ENCODE measurements around the gene CNR1. TPM values are rescaled to one million over a fixed set of nuclear protein-coding genes. Genes with fewer than 3 reads are reported as not detected.

CNR1 gene
- total and polyA plus RNA-seq, 2 of the 4 experiments (the other 2 are of a cell fraction), result not detected

- no peak overlapping the region for H2BK20ac ChIP-seq (ENCODE audit: low read depth, low read length)
- no peak overlapping the region for H3K27ac ChIP-seq (ENCODE audit: insufficient read depth, low read length)
- H2AK9ac ChIP-seq (replicated peaks; ENCODE audit: low read depth, low read length, poor library complexity), result no peak overlapping the region
- H3K9me1 ChIP-seq (ENCODE audit: insufficient read depth, low read length), result no peaks in the 10 kb centered on the region
- TF ChIP-seq ELK1 (IDR thresholded peaks at IDR 0.05; ENCODE audit: borderline replicate concordance, low read depth, low read length), result no peak
- TF ChIP-seq CTCF (conservative IDR thresholded peaks at IDR 0.05; ENCODE audit: low read depth, low read length), result no peak
- TF ChIP-seq RCOR1 (IDR thresholded peaks at IDR 0.05; ENCODE audit: insufficient replicate concordance, low read length), result no peak
- TF ChIP-seq MAFK (IDR thresholded peaks at IDR 0.05; ENCODE audit: low read depth, low read length), result no peak
- no peak for TF ChIP-seq FOS (IDR thresholded peaks at IDR 0.05; ENCODE audit: low read depth, low read length)
- no peak for TF ChIP-seq RAD21 (IDR thresholded peaks at IDR 0.05; ENCODE audit: low read length)
- no peak for ATAC-seq (ENCODE audit: low read depth)
- no peak for DNase-seq
- dilution Hi-C loops (cut with HindIII; ENCODE audit: low sequenced_read_pairs, unreplicated experiment) (no loop called here), intact Hi-C loops (cut with micrococcal nuclease) (no loop called here), in situ Hi-C loops (cut with MboI; ENCODE audit: low sequenced_read_pairs) (no loop called here)
- no peak overlapping the region for H2AFZ ChIP-seq (replicated peaks; ENCODE audit: low read length, poor library complexity)
- no peak overlapping the region for H3K18ac ChIP-seq (ENCODE audit: low read depth, low read length)
- ChIA-PET POLR2A (ENCODE audit: unreplicated experiment) (no interaction called here), CTCF (no interaction called here)
- no peaks in the 10 kb centered on the region for H3K9me3 ChIP-seq (ENCODE audit: control insufficient read depth, insufficient read depth, low read length)
- no peak overlapping the region for H2BK5ac ChIP-seq (ENCODE audit: low read depth, low read length, poor library complexity, severe bottlenecking)
- no peaks in the 10 kb centered on the region for H3K27me3 ChIP-seq (ENCODE audit: control insufficient read depth, insufficient read depth, low read length)
- no peak overlapping the region; the same call in 1 of the 2 replicates for H3K56ac ChIP-seq (ENCODE audit: extremely low read depth, insufficient read depth, low read length)
- H2BK15ac ChIP-seq (ENCODE audit: low read depth, low read length), result no peak overlapping the region
- no peak overlapping the region for H3K4me3 ChIP-seq (ENCODE audit: insufficient read depth, low read depth, low read length)
- H4K8ac ChIP-seq (ENCODE audit: low read depth in 2 of 2, low read length in 2 of 2), result no peak overlapping the region
- H2AK5ac ChIP-seq (ENCODE audit: low read depth, low read length), result no peak overlapping the region
- H3K23ac ChIP-seq (ENCODE audit: low read depth, low read length), result no peak overlapping the region
- H3K79me1 ChIP-seq (ENCODE audit: low read depth in 1 of 2, low read length in 2 of 2), result no peaks in the 10 kb centered on the region
- H4K91ac ChIP-seq (ENCODE audit: insufficient read depth, low read depth, low read length), result no peak overlapping the region
- no peak overlapping the region for H2BK120ac ChIP-seq (ENCODE audit: low read depth, low read length)
- WGBS, 2 experiments (ENCODE audit: extremely low coverage in 2 of 2, insufficient read length in 1 of 2), result 100% methylated on average over 1 of the region's 3 CpGs; no CpG with 5 or more reads in 1 of the 2 experiments
- H3K4ac ChIP-seq (ENCODE audit: low read depth, low read length), result no peak overlapping the region
- H3K14ac ChIP-seq (replicated peaks; ENCODE audit: low read depth, low read length), result no peak overlapping the region
- H3K9ac ChIP-seq (ENCODE audit: low read depth, low read length), result no peak overlapping the region
- H3K36me3 ChIP-seq (ENCODE audit: control insufficient read depth, insufficient read depth, low read length), result no peaks in the 10 kb centered on the region
- H3K4me1 ChIP-seq (ENCODE audit: control insufficient read depth, insufficient read depth, low read length), result no peaks in the 10 kb centered on the region
- H4K20me1 ChIP-seq (ENCODE audit: insufficient read depth, low read length), result no peaks in the 10 kb centered on the region
- no peak overlapping the region for H3K4me2 ChIP-seq (ENCODE audit: low read depth, low read length)
- no peak overlapping the region for H4K5ac ChIP-seq (ENCODE audit: low read depth, low read length)
- no TSS peak for BruUV-seq (replicated peaks)
Observed at GRCh38 chr6:88177961-88178464, 11.9 kb upstream of the CNR1 start.
